Gastrocnemius medialis (tissue), 4 donors: ENCODE data around the gene HYLS1. TPM values are rescaled to one million over a fixed set of nuclear protein-coding genes. Genes with fewer than 3 reads are reported as not detected.
"Not testable (repeated sequence)": the region's sequence is repeated elsewhere in the genome, so short reads cannot be mapped to it uniquely, and the experiment has no call there.

Experiments
- ATAC-seq, 2 donors: fragments of 150-250 bp; one replicate each; pipeline ENCODE4 v1.9.1; 2016
- DNase-seq, 2 donors: peaks; one replicate each; pipeline ENCODE4 v3.0.0-alpha.2; 2019
- H3K27ac ChIP-seq, 4 donors: fragments of 200-600 bp; sonication (generic); 1 replicate in 1 of 4; 2 replicates in 3 of 4; pipeline ENCODE4 v1.5.1; 2016 to 2018; ENCODE audit warnings: mild to moderate bottlenecking in 2 of 4, moderate library complexity in 1 of 4
- H3K27me3 ChIP-seq, 3 donors: fragments of 200-600 bp; sonication (generic) in 2 of 3; 1 replicate in 1 of 3; 2 replicates in 2 of 3; pipeline versions ENCODE4 v1.5.1 to v1.6.0; 2016 to 2019; ENCODE audit warnings: mild to moderate bottlenecking in 1 of 3, moderate library complexity in 1 of 3
- H3K36me3 ChIP-seq, 2 donors: fragments of 200-600 bp; sonication (generic) in 1 of 2; one replicate each; pipeline ENCODE4 v1.5.1; 2017 to 2018
- H3K4me1 ChIP-seq, 2 donors: fragments of 200-600 bp; sonication (generic) in 1 of 2; one replicate each; pipeline ENCODE4 v1.5.1; 2016 to 2017; ENCODE audit warnings: mild to moderate bottlenecking in 2 of 2
- H3K4me3 ChIP-seq, 4 donors: fragments of 200-600 bp; sonication (generic) in 3 of 4; 1 replicate in 1 of 4; 2 replicates in 3 of 4; pipeline ENCODE4 v1.5.1; 2016 to 2019; ENCODE audit warnings: mild to moderate bottlenecking in 2 of 4
- H3K9me3 ChIP-seq, 3 donors: fragments of 200-600 bp; sonication (generic) in 2 of 3; 1 replicate in 1 of 3; 2 replicates in 2 of 3; pipeline ENCODE4 v1.5.1; 2016 to 2019
- CTCF ChIP-seq, 5 experiments: fragments of 450-650 bp in 3 of 5; fragments of 200-600 bp in 2 of 5; sonication (generic) in 2 of 5; IDR thresholded peaks in 4 of 5; conservative IDR thresholded peaks in 1 of 5; 1 replicate in 4 of 5; 2 replicates in 1 of 5; pipeline ENCODE4 v1.5.1; 2016 to 2019; ENCODE audit warnings: antibody characterized with exemption in 5 of 5, mild to moderate bottlenecking in 3 of 5, moderate library complexity in 3 of 5
- POLR2A ChIP-seq, 2 donors: fragments of 450-650 bp; IDR thresholded peaks; one replicate each; pipeline ENCODE4 v1.6.1; 2017; ENCODE audit warnings: antibody characterized with exemption in 2 of 2, mild to moderate bottlenecking in 2 of 2, moderate library complexity in 2 of 2
- in situ Hi-C, 4 donors: fragments of 200-750 bp; cut with MboI; loops; one replicate each; pipeline versions ENCODE4 v1.15.0 to v1.8.0; 2017; ENCODE audit warnings: low sequenced_read_pairs in 4 of 4
- intact Hi-C: fragments of 100-400 bp; cut with DNase I; formaldehyde crosslinking; loops from one replicate; pipeline ENCODE4 v1.15.1; 2023; ENCODE audit warnings: low total_unique reads
- total RNA-seq, 4 donors: library from RNA; depleted of rRNA; stranded (reverse); fragments of >200 nt; gene quantifications; one replicate each; pipeline versions ENCODE4 v1.1.0 to v1.2.3, GENCODE V29; 2016

The HYLS1 gene
- total RNA-seq, 4 donors from 2014 or later: 0.56 to 3.9 (median 1.9) TPM

- intact Hi-C loops: loop anchor here (5.0 kb wide), 1 partner anchor 208 kb away; no protein-coding TSS in a partner anchor
- peaks cover 0 to 8% of the 10 kb centered on the region in 2 donors for H3K36me3 ChIP-seq
- no peak overlapping the region for H3K27ac ChIP-seq
- no peaks in the 10 kb centered on the region for H3K9me3 ChIP-seq
- H3K4me3 ChIP-seq: peak overlapping the region; percentile 62 to 85 (median 74)
- peaks cover 24 to 28% (median 25%) of the 10 kb centered on the region in 3 donors for H3K27me3 ChIP-seq
- no peak for TF ChIP-seq POLR2A (IDR thresholded peaks at IDR 0.05)
- TF ChIP-seq CTCF (IDR thresholded peaks at IDR 0.05 in 4 of 5, conservative IDR thresholded peaks at IDR 0.05 in 1 of 5): no peak
- no peak for ATAC-seq
- no peak for DNase-seq
- H3K4me1 ChIP-seq: peaks cover 11 to 24% of the 10 kb centered on the region in 2 donors
- in situ Hi-C loops: no loop called here
Measured at GRCh38 chr11:125904678-125905077, 17.2 kb downstream of the HYLS1 start.

- in situ Hi-C loops: no loop called here
Measured at GRCh38 chr11:125910226-125910849, 22.9 kb downstream of the HYLS1 start.

GRCh38 chr11:125914601-125915000, 27.1 kb downstream of the HYLS1 start:
- H3K4me3 ChIP-seq, ATAC-seq, in situ Hi-C loops, H3K36me3 ChIP-seq, H3K27ac ChIP-seq, DNase-seq, H3K27me3 ChIP-seq, H3K9me3 ChIP-seq, intact Hi-C loops, H3K4me1 ChIP-seq: not testable (repeated sequence)

More at GRCh38 chr11:125910226-125910849, 22.9 kb downstream of the HYLS1 start:
- intact Hi-C loops: no loop called here
- DNase-seq (no peak), ATAC-seq (no peak)
- H3K27ac ChIP-seq: no peak overlapping the region
- TF ChIP-seq CTCF (IDR thresholded peaks at IDR 0.05 in 4 of 5, conservative IDR thresholded peaks at IDR 0.05 in 1 of 5) (no peak), POLR2A (IDR thresholded peaks at IDR 0.05) (no peak)
- no peaks in the 10 kb centered on the region for H3K36me3 ChIP-seq
- H3K4me3 ChIP-seq: no peak overlapping the region
- no peaks in the 10 kb centered on the region for H3K9me3 ChIP-seq
- H3K27me3 ChIP-seq: peaks cover 7 to 14% (median 8%) of the 10 kb centered on the region in 3 donors
- H3K4me1 ChIP-seq: no peaks in the 10 kb centered on the region

GRCh38 chr11:125916683-125917347, 29.3 kb downstream of the HYLS1 start:
- no peaks in the 10 kb centered on the region for H3K9me3 ChIP-seq
- intact Hi-C loops (no loop called here), in situ Hi-C loops (no loop called here)
- no peak overlapping the region for H3K27ac ChIP-seq
- no peak for ATAC-seq
- no peak overlapping the region for H3K4me3 ChIP-seq
- H3K36me3 ChIP-seq: no peaks in the 10 kb centered on the region
- H3K27me3 ChIP-seq: peaks cover 0 to 7% (median 0%) of the 10 kb centered on the region in 3 donors
- no peaks in the 10 kb centered on the region for H3K4me1 ChIP-seq
- DNase-seq: no peak
- TF ChIP-seq CTCF (IDR thresholded peaks at IDR 0.05 in 4 of 5, conservative IDR thresholded peaks at IDR 0.05 in 1 of 5) (no peak), POLR2A (IDR thresholded peaks at IDR 0.05) (no peak)

- no peak overlapping the region for H3K27ac ChIP-seq
- H3K4me1 ChIP-seq: no peaks in the 10 kb centered on the region
- no peaks in the 10 kb centered on the region for H3K36me3 ChIP-seq
- H3K4me3 ChIP-seq: no peak overlapping the region
- DNase-seq (no peak), ATAC-seq (no peak)
- no peaks in the 10 kb centered on the region for H3K9me3 ChIP-seq
- peaks cover 0 to 7% (median 0%) of the 10 kb centered on the region in 3 donors for H3K27me3 ChIP-seq
- in situ Hi-C loops (no loop called here), intact Hi-C loops (no loop called here)
- no peak for TF ChIP-seq POLR2A (IDR thresholded peaks at IDR 0.05)
- TF ChIP-seq CTCF (IDR thresholded peaks at IDR 0.05 in 4 of 5, conservative IDR thresholded peaks at IDR 0.05 in 1 of 5): no peak
Measured at GRCh38 chr11:125918140-125918840, 30.8 kb downstream of the HYLS1 start.
